HG03520 (cell line): ENCODE data around the gene BLOC1S3.
"Not testable (repeated sequence)": the region's sequence is repeated elsewhere in the genome, so short reads cannot be mapped to it uniquely, and the experiment has no call there.

Source experiments
- ATAC-seq: cut with Tn5 transposase; IDR thresholded peaks from one replicate; pipeline ENCODE4 v1.9.1; 2021; ENCODE audit warnings: mild to moderate bottlenecking, moderate library complexity; ENCODE audit not compliant: unreplicated experiment

BLOC1S3 gene

GRCh38 chr19:45217957-45218334 is 39.4 kb downstream of the BLOC1S3 start:
- ATAC-seq, result no peak

- no peak for ATAC-seq
Measured at GRCh38 chr19:45218426-45218825, 39.8 kb downstream of the BLOC1S3 start.

- ATAC-seq, result no peak
Measured at GRCh38 chr19:45218911-45219743, 40.5 kb downstream of the BLOC1S3 start.

GRCh38 chr19:45222724-45223123 is 44.1 kb downstream of the BLOC1S3 start:
- ATAC-seq, result no peak

- no peak for ATAC-seq
Measured at GRCh38 chr19:45223879-45224278, 45.3 kb downstream of the BLOC1S3 start.

- ATAC-seq, result no peak
Measured at GRCh38 chr19:45224645-45225044, 46.1 kb downstream of the BLOC1S3 start.

GRCh38 chr19:45229056-45229455 is 50.5 kb downstream of the BLOC1S3 start:
- not testable (repeated sequence) for ATAC-seq
